Mammary epithelial cell (primary cell): ENCODE results near the gene CCL8.

Experiments
- CTCF ChIP-seq, 2 donors: IDR thresholded peaks in 1 of 2; conservative IDR thresholded peaks in 1 of 2; 2 replicates each; pipeline ENCODE4 v1.5.1; 2011 to 2012; ENCODE audit warnings: inconsistent platforms in 2 of 2, low read length in 2 of 2, mild to moderate bottlenecking in 2 of 2, control low read depth in 1 of 2, low read depth in 1 of 2; ENCODE audit not compliant: insufficient read depth in 1 of 2; ENCODE audit errors: extremely low read depth in 1 of 2
- EZH2 ChIP-seq: IDR thresholded peaks from 2 replicates; pipeline ENCODE4 v1.6.1; 2012; ENCODE audit warnings: low read length, inconsistent platforms, borderline replicate concordance

- TF ChIP-seq CTCF (conservative IDR thresholded peaks at IDR 0.05 in 1 of 2, IDR thresholded peaks at IDR 0.05 in 1 of 2; ENCODE audit: extremely low read depth in 1 of 2, insufficient read depth in 1 of 2, low read depth in 1 of 2, low read length in 2 of 2) = no peak
- no peak for TF ChIP-seq EZH2
Observed at GRCh38 chr17:34365340-34365739, 46.1 kb downstream of the CCL8 start.
